GM18951 (cell line): ENCODE data around the gene UACA.

Experiments used
- POLR2A ChIP-seq: IDR thresholded peaks from 4 replicates; pipeline ENCODE4 v1.6.1; 2011; ENCODE audit warnings: mild to moderate bottlenecking; ENCODE audit not compliant: insufficient read length, insufficient read depth; ENCODE audit errors: extremely low read depth
- in situ Hi-C: fragments of 300-500 bp; cut with MboI; formaldehyde crosslinking; loops from one replicate; pipeline ENCODE4 v1.12.0; 2022; ENCODE audit warnings: low sequenced_read_pairs, mixed read lengths, inconsistent platforms; ENCODE audit not compliant: unreplicated experiment

The UACA gene

DNA sequence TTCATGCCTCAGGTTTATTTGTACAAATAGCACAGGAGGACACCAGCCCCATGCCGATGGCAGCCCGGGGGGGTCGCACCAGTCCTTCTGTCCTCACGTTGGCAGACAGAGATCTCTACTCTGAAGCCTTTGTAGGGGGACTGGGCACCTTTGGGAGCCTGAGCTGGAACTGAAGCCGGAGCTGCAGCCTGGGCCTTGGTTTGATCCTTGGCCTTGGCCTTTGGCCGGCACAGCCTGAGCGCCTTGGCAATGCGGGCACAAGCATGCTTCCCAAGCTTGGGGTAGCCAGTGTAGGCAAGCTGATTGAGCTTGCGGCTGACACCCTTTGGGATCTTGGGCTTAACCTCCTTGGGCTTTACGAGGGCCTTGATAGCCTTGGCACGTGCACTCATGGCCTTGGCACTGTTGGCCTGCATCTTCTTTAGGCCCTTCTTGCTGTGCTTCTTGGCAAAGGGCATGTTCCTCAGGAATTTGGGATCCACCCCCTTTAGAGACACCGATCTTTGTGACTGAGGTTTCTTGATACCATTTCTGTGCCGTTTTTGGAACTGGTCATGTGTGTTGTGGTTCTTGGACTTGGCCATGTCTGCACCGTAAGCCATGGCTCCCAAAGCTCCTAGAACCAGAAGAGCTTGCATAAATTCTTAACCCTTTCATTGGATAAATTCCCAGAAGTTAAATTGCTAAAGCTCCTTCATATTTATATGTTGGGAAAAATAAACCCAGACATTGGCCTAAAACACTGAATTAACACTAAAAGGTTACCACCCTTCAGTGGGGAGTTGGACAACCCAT lies 33.4 kb upstream of the UACA start:
- in situ Hi-C loops = loop anchor here (25.0 kb wide), 1 partner anchor 1309 kb away; no protein-coding TSS in a partner anchor
- TF ChIP-seq POLR2A = no peak

GRCh38 chr15:70795311-70795665 lies 31.9 kb upstream of the UACA start:
- TF ChIP-seq POLR2A = no peak
- in situ Hi-C loops = loop anchor here (25.0 kb wide), 1 partner anchor 1308 kb away; no protein-coding TSS in a partner anchor

DNA sequence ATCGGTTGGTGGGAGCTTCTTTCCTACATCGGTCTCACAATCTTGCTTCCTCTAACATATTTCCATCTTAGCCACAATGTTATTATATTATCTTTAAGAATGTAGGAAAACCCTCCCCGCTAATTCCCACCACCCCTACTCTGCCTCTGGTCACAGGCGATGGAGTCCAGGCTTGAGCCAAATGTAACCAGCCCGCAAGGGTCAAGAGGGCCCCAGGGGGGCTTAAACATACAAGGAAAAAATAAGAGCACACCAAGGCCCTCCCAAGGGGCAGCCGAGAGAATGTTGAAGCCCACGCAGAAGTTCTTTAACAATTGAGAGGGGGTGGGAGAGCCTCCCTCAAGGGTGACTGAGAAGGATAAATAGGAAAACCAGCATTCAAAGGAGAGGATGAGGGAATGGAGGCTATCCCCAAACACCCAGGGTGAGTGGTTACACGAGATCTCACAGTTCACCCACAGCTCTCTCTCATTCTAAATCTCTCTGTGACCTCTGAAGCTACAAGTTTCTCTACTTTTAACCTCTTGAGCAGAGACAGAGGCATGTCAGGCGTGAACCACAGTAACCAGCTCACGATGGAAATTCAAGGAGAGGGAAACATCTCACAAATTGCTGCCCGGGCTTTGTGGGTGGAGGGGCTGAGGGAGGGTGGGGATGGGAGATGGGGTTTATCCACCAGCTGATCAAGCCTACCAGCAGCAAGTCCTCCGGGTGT lies 31.4 kb upstream of the UACA start:
- no peak for TF ChIP-seq POLR2A
- in situ Hi-C loops = loop anchor here (25.0 kb wide), 1 partner anchor 1307 kb away; no protein-coding TSS in a partner anchor

- in situ Hi-C loops = loop anchor here (25.0 kb wide), 1 partner anchor 1306 kb away; no protein-coding TSS in a partner anchor
- TF ChIP-seq POLR2A = no peak
Measured at GRCh38 chr15:70793694-70794093, 30.3 kb upstream of the UACA start.

DNA sequence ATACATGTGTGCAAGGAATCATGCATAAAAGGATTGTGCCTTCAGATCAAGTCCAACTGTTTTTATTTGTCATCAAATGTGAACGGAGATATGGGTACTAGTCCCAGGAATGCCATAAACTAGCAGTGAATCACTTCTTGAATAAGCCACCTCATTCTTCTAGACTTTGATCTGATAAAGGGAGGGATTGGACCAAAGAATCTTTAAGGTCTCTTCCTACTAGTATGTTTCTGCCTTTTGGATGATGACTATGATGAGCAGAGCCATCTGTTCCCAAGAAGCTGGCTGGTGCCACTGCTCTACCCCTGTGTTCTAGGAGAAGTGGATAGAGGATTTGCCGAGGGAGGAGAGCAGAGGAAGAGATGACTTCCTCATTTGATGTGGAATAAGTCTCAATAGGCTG lies 28.8 kb upstream of the UACA start:
- no peak for TF ChIP-seq POLR2A
- in situ Hi-C loops = loop anchor here (25.0 kb wide), 1 partner anchor 1305 kb away; no protein-coding TSS in a partner anchor

DNA sequence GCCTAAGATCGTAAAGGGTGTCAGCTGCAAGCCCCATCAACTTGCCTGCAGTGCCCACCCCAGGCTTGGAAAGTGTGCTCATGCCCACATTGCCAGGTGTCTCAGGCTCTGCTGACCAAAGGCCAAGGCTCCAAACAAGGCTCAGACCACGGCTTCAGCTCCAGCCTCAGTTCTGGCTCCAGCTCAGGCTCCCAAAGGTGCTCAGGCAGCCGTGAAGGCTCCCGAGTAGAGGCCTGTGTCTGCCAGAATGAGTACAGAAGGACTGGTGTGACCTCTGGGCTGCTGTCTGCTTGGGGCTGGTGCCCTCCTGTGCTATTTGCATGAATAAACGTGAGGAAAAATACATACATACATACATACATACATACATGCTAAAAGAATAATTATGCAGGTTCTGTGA lies 27.9 kb upstream of the UACA start:
- in situ Hi-C loops = loop anchor here (25.0 kb wide), 1 partner anchor 1304 kb away; no protein-coding TSS in a partner anchor
- TF ChIP-seq POLR2A = no peak

GRCh38 chr15:70789213-70789612 lies 25.9 kb upstream of the UACA start:
- in situ Hi-C loops = loop anchor here (25.0 kb wide), 1 partner anchor 1302 kb away; no protein-coding TSS in a partner anchor
- TF ChIP-seq POLR2A = no peak

- no peak for TF ChIP-seq POLR2A
- in situ Hi-C loops = loop anchor here (25.0 kb wide), 1 partner anchor 1301 kb away; no protein-coding TSS in a partner anchor
Measured at GRCh38 chr15:70788114-70789049, 25.0 kb upstream of the UACA start.

DNA sequence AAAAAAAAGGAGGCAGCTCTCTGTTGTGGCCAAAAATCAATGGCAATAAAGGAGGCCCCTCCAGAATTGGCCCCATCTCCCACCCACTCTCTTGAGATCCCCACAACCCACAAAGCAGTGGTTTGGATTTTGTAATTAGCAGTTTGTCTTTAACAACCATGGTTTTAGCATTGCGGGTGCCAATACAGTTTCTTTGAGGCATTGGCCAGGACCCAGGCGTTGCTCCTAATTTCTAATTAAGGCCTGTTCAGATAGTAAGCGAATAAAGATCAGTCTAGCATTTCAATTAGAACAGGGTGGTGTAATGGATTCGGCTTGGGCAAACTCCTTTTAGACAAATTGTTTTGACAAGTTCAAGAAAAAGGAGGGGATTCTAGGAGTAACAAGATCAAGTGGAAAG lies 23.6 kb upstream of the UACA start:
- no peak for TF ChIP-seq POLR2A
- in situ Hi-C loops = loop anchor here (25.0 kb wide), 1 partner anchor 1300 kb away; no protein-coding TSS in a partner anchor

DNA sequence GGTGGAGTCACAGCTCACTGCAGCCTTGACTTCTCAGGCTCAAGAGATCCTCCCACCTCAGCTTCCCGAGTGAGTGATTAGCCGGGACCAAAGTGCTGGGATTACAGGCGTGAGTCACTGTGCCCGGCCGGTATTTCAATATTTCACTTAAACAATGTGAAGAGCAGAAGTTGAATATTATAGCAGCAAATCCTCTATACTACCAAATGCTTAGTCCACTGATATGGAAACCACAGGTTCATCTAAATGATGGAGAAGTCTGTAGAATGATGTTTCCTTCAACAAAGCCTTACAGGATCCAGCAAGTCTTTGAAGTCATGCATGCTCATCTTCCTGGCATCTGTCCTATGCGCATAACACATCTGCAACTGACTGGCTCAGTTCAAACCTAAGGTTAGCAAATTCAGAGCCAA lies 20.3 kb upstream of the UACA start:
- no peak for TF ChIP-seq POLR2A
- in situ Hi-C loops = loop anchor here (25.0 kb wide), 1 partner anchor 1296 kb away; no protein-coding TSS in a partner anchor

DNA sequence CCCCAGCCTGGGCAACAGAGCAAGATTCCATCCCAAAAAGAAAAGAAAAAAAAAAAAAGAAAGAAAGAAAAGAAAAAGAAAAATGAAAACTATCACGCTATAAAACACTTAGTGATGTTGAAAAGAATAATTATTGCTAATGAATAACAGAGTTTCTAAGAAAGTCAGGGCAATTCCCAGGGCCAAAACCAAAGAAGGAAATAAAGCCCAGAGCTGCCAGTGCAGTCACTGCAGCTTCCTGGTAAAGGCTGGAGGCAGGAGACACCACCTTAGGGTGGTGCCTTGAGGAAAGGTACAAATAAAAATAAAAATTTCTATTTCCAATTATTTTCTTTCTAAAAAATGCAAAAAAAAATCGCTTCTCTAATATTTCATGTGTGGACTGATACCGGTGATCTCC lies 19.7 kb upstream of the UACA start:
- in situ Hi-C loops = loop anchor here (25.0 kb wide), 1 partner anchor 1296 kb away; no protein-coding TSS in a partner anchor
- TF ChIP-seq POLR2A = no peak

DNA sequence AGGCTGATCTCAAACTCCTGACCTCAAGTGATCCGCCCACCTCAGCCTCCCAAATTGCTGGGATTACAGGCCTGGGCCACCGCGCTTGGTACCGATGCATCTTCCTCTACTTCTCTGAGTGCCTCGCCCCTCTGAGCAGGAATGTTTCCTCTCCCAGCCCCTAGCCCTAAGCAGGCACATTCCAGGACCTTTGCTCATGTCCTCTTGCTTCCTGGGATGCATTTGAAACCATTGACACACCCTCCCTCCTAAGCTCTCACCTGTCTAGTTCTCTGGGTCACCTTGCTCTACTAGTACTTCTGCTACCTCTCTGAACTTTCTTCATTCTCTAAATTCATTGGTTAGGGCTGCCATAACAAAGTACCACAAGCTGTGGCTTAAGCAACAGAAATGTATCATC lies 17.9 kb upstream of the UACA start:
- in situ Hi-C loops = loop anchor here (25.0 kb wide), 1 partner anchor 1294 kb away; no protein-coding TSS in a partner anchor

More for the DNA sequence above, 17.9 kb upstream of the UACA start:
- no peak for TF ChIP-seq POLR2A
